Mesenchymal stem cell (in vitro differentiated cells and primary cell): ENCODE results near the gene EHD2.

Source experiments
- DNase-seq: peaks from one replicate; pipeline ENCODE4 v3.0.0-alpha.2; 2013
- H2AFZ ChIP-seq: one replicate; pipeline ENCODE4 v1.6.1; 2013; ENCODE audit warnings: low read depth, mild to moderate bottlenecking, control low read depth, inconsistent platforms, low read length, moderate library complexity
- H2AK5ac ChIP-seq: 2 replicates; pipeline ENCODE4 v1.6.1; 2013; ENCODE audit warnings: low read length, moderate library complexity, mild to moderate bottlenecking, inconsistent platforms; ENCODE audit not compliant: severe bottlenecking
- H2BK120ac ChIP-seq: one replicate; pipeline ENCODE4 v1.6.1; 2013; ENCODE audit warnings: low read depth, mild to moderate bottlenecking, inconsistent platforms, low read length, moderate library complexity
- H2BK12ac ChIP-seq, 2 experiments: one replicate each; pipeline ENCODE4 v1.6.1; 2013; ENCODE audit warnings: inconsistent platforms in 2 of 2, low read length in 2 of 2, mild to moderate bottlenecking in 2 of 2, moderate library complexity in 2 of 2, control low read depth in 1 of 2
- H2BK15ac ChIP-seq: one replicate; pipeline ENCODE4 v1.6.1; 2013; ENCODE audit warnings: mild to moderate bottlenecking, low read depth, inconsistent platforms; ENCODE audit not compliant: poor library complexity, severe bottlenecking
- H2BK5ac ChIP-seq: 2 replicates; pipeline ENCODE4 v1.6.1; 2013; ENCODE audit warnings: low read depth, mild to moderate bottlenecking, low read length, control low read depth, inconsistent platforms; ENCODE audit not compliant: poor library complexity, severe bottlenecking
- H3K14ac ChIP-seq, 2 experiments: one replicate each; pipeline ENCODE4 v1.6.1; 2013; ENCODE audit warnings: inconsistent platforms in 2 of 2, low read length in 2 of 2, control low read depth in 1 of 2, mild to moderate bottlenecking in 1 of 2, moderate library complexity in 1 of 2
- H3K18ac ChIP-seq, 2 experiments: one replicate each; pipeline ENCODE4 v1.6.1; 2013; ENCODE audit warnings: inconsistent platforms in 2 of 2, low read length in 2 of 2, control low read depth in 1 of 2, low read depth in 1 of 2, mild to moderate bottlenecking in 1 of 2
- H3K23ac ChIP-seq, 2 experiments: one replicate each; pipeline ENCODE4 v1.6.1; 2013; ENCODE audit warnings: inconsistent platforms in 2 of 2, low read length in 2 of 2, mild to moderate bottlenecking in 2 of 2, moderate library complexity in 2 of 2, control low read depth in 1 of 2
- H3K27ac ChIP-seq: 2 replicates; pipeline ENCODE4 v1.5.1; 2013; ENCODE audit warnings: mild to moderate bottlenecking, moderate library complexity, low read length, control low read depth, inconsistent platforms; ENCODE audit not compliant: poor library complexity, severe bottlenecking
- H3K27me3 ChIP-seq, 2 experiments: 2 replicates each; pipeline versions ENCODE4 v1.6.1 to v1.7.0; 2013; ENCODE audit warnings: low read length in 2 of 2, mild to moderate bottlenecking in 2 of 2, moderate library complexity in 2 of 2, control low read depth in 1 of 2, inconsistent platforms in 1 of 2; ENCODE audit not compliant: control insufficient read depth in 1 of 2, insufficient read depth in 1 of 2
- H3K36me3 ChIP-seq, 2 experiments: 2 replicates each; pipeline versions ENCODE4 v1.6.1 to v1.7.0; 2013; ENCODE audit warnings: low read length in 2 of 2, control low read depth in 1 of 2, inconsistent platforms in 1 of 2, low read depth in 1 of 2, mild to moderate bottlenecking in 1 of 2; ENCODE audit not compliant: insufficient read depth in 2 of 2, control insufficient read depth in 1 of 2
- H3K4ac ChIP-seq, 2 experiments: one replicate each; pipeline ENCODE4 v1.6.1; 2013; ENCODE audit warnings: inconsistent platforms in 2 of 2, low read length in 2 of 2, mild to moderate bottlenecking in 2 of 2, moderate library complexity in 2 of 2, control low read depth in 1 of 2, low read depth in 1 of 2
- H3K4me1 ChIP-seq: 2 replicates; pipeline ENCODE4 v1.6.1; 2013; ENCODE audit warnings: low read depth, low read length, control low read depth; ENCODE audit not compliant: control insufficient read depth, insufficient read depth
- H3K4me2 ChIP-seq: 2 replicates; pipeline ENCODE4 v1.6.1; 2013; ENCODE audit warnings: low read length, mild to moderate bottlenecking, inconsistent platforms; ENCODE audit not compliant: poor library complexity, severe bottlenecking
- H3K4me3 ChIP-seq, 2 experiments: 2 replicates each; pipeline versions ENCODE4 v1.5.1 to v1.7.0; 2013; ENCODE audit warnings: low read length in 2 of 2, mild to moderate bottlenecking in 2 of 2, control low read depth in 1 of 2, low read depth in 1 of 2; ENCODE audit not compliant: insufficient read depth in 1 of 2
- H3K79me1 ChIP-seq: replicated peaks from 2 replicates; pipeline ENCODE4 v1.6.1; 2013; ENCODE audit warnings: mild to moderate bottlenecking, control low read depth, low read length, inconsistent platforms; ENCODE audit not compliant: poor library complexity, severe bottlenecking
- H3K9ac ChIP-seq: 2 replicates; pipeline ENCODE4 v1.7.0; 2013; ENCODE audit warnings: mild to moderate bottlenecking, low read length, moderate library complexity
- H3K9me3 ChIP-seq: 2 replicates; pipeline ENCODE4 v1.7.0; 2013; ENCODE audit warnings: mild to moderate bottlenecking, low read length; ENCODE audit not compliant: control insufficient read depth
- H4K8ac ChIP-seq: one replicate; pipeline ENCODE4 v1.6.1; 2013; ENCODE audit warnings: inconsistent platforms, mild to moderate bottlenecking, low read length, moderate library complexity
- H4K91ac ChIP-seq: one replicate; pipeline ENCODE4 v1.6.1; 2013; ENCODE audit warnings: mild to moderate bottlenecking, low read length, inconsistent platforms
- WGBS: methylation state at CpG from one replicate; pipeline ENCODE4 v1.1.7; 2013; ENCODE audit warnings: mixed read lengths; 5-methylcytosine and 5-hydroxymethylcytosine counted together

The EHD2 gene

DNA sequence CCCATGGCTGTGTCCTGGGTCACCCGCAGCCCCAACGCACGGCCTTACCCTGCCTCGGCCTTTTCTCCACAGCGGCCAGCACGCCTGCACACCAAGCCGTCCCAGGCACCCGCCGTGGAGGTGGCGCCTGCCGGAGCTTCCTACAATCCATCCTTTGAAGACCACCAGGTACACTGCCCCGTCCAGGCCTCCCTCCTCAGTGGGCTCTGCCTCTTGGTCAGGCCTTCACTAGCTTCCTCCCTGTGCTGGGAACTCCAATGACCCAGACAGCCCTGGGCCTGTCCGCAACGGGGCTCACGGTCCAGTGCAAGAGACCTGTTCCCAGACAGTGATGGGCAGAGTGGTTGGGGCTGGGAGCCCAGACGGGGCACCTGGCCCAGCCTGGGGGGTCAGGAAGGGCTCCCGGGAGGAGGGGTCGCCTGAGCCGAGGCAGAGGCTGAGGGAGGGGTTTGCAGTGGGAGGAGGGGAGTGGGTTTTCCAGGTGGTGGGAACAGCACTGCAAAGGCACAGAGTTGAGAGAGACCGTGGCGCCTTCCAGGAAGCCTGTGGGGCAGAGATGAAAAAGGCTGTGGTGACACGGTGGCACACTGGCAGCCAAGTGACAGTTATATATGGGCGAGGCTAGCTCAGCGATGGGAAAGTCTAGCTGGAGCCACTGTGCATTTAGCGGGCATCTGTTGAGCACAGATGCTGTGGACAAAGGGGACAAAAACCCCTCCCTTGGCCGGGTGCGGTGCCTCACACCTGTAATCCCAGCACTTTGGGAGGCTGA, 39.4 kb downstream of the EHD2 start:
- Histone ChIP-seq H3K4me3 (no peak overlapping the region), H3K36me3 (peaks cover 90 to 98% of the 10 kb centered on the region in 2 experiments), H3K4ac (no peak overlapping the region), H3K18ac (no peak overlapping the region), H2BK5ac (no peak overlapping the region), H4K91ac (no peak overlapping the region), H2AFZ (no peak overlapping the region), H3K27ac (no peak overlapping the region), H3K14ac (no peak overlapping the region), H3K9ac (no peak overlapping the region), H2AK5ac (no peak overlapping the region), H2BK12ac (no peak overlapping the region), H3K9me3 (no peaks in the 10 kb centered on the region), H3K4me2 (no peak overlapping the region), H3K27me3 (no peaks in the 10 kb centered on the region), H3K23ac (no peak overlapping the region), H2BK15ac (no peak overlapping the region), H3K79me1 (peaks cover 57% of the 10 kb centered on the region), H3K4me1 (peaks cover 2% of the 10 kb centered on the region), H4K8ac (no peak overlapping the region), H2BK120ac (no peak overlapping the region)
- no peak for DNase-seq
- WGBS: 93% methylated on average over 27 of the region's 27 CpGs

DNA sequence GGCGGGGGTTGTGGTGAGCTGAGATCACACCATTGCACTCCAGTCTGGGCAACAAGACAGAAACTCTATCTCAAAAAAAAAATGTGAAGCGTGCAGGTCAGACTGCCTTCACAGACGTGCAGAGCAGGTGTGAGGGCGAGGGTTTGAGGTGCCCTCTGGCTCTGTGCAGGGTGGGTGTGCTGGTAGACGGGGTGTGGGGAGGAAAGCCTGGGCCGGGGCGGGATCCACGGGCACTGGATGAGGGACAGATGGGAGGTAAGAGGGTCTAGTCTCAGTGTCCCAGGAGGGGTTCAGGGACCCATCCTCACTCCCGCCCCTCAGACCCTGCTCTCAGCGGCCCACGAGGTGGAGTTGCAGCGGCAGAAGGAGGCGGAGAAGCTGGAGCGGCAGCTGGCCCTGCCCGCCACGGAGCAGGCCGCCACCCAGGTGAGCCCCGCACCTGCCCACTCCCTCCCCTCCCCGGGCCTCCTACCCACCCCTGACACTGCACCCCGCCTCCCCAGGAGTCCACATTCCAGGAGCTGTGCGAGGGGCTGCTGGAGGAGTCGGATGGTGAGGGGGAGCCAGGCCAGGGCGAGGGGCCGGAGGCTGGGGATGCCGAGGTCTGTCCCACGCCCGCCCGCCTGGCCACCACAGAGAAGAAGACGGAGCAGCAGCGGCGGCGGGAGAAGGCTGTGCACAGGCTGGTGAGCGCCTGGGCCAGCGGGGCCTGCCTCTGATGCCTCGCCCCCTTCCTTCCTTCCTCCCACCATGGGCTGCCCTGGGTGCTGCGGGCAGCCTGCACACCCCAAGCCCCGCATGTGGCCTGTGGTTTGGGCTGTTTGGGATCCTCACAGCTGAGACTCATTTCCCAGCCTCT, 41.2 kb downstream of the EHD2 start:
- Histone ChIP-seq H4K91ac (no peak overlapping the region), H3K9ac (no peak overlapping the region), H3K4me3 (no peak overlapping the region), H3K36me3 (peaks cover 91 to 95% of the 10 kb centered on the region in 2 experiments), H3K4ac (no peak overlapping the region), H3K27me3 (no peaks in the 10 kb centered on the region), H3K79me1 (peaks cover 49% of the 10 kb centered on the region), H3K23ac (no peak overlapping the region), H3K18ac (no peak overlapping the region), H2BK12ac (no peak overlapping the region), H3K27ac (no peak overlapping the region), H2AK5ac (no peak overlapping the region), H3K4me1 (peaks cover 2% of the 10 kb centered on the region), H2BK120ac (no peak overlapping the region), H3K4me2 (no peak overlapping the region), H3K9me3 (no peaks in the 10 kb centered on the region), H2AFZ (no peak overlapping the region), H2BK5ac (no peak overlapping the region), H4K8ac (no peak overlapping the region), H2BK15ac (no peak overlapping the region), H3K14ac (no peak overlapping the region)
- no peak for DNase-seq
- 95% methylated on average over 16 of the region's 37 CpGs for WGBS

DNA sequence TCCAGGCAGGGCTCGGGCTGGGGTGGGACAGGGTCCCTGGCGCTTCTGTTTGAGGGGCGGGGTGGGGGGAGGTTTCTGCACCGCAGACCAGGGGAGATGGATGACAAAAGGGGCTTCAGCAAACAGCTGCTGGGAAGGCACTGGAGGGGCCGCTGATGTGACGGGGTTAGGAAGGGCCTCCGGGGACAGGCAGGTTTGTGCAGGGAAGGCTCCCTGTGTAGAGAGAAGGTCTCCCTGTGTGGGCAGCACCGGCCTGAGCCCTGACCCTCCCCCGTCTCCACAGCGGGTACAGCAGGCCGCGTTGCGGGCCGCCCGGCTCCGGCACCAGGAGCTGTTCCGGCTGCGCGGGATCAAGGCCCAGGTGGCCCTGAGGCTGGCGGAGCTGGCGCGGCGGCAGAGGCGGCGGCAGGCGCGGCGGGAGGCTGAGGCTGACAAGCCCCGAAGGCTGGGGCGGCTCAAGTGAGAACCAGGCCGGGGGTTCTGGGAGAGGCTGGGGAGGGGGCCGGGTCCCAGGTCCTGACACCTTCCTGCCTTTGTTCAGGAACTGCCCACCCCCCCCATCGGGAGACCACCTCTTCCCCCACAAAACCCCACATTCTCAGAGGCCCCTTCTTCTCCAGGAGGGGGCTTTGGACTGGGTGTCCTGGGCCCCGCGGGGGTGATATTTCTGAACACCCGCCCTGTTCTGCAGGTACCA, 42.0 kb downstream of the EHD2 start:
- Histone ChIP-seq H2AFZ (no peak overlapping the region), H2AK5ac (no peak overlapping the region), H3K23ac (no peak overlapping the region), H3K4me2 (no peak overlapping the region), H3K4me1 (no peaks in the 10 kb centered on the region), H3K4ac (no peak overlapping the region), H3K27me3 (no peaks in the 10 kb centered on the region), H4K8ac (no peak overlapping the region), H3K4me3 (no peak overlapping the region), H2BK5ac (no peak overlapping the region), H3K79me1 (peaks cover 41% of the 10 kb centered on the region), H4K91ac (no peak overlapping the region), H3K9me3 (no peaks in the 10 kb centered on the region), H3K36me3 (peaks cover 84 to 88% of the 10 kb centered on the region in 2 experiments), H3K27ac (no peak overlapping the region), H2BK15ac (no peak overlapping the region), H2BK120ac (no peak overlapping the region), H3K18ac (no peak overlapping the region), H2BK12ac (no peak overlapping the region), H3K14ac (no peak overlapping the region), H3K9ac (no peak overlapping the region)
- 95% methylated on average over 28 of the region's 36 CpGs for WGBS
- no peak for DNase-seq
